ENCODE measurements around the gene TRDMT1. TPM values are rescaled to one million over a fixed set of nuclear protein-coding genes. Genes with fewer than 3 reads are reported as not detected.

TRDMT1 gene
- total and polyA plus RNA-seq, 2 donors (not counting 1 experiment from before 2014, with no cell fraction given) = 3.0 to 20.4 TPM

DNA sequence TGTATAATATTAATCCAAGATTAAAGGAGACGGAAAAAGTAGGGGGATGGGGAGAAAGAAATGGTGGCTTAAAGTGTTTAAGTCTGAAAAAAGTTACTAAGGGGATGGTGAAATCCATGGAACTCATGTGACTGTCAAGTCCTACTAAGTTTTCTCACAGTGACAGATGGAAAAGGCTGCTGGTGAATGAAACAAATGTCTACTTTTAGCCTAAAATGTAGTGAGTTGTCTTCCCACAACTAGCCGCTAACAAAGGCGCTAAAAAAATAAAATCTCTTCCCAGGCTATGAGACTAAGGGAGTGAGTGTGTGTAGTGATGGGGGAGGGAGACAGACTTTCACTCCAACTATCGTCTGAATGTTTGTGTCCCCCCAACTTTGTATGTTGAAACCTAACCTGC lies 39.1 kb upstream of the TRDMT1 start:
- Histone ChIP-seq H4K20me1 (ENCODE audit: control insufficient read depth, insufficient read depth, low read length, poor library complexity, severe bottlenecking) (peaks cover 12% of the 10 kb centered on the region), H3K9me3 (ENCODE audit: control extremely low read depth in 1 of 3, control insufficient read depth in 2 of 3, insufficient read depth in 1 of 3, low read length in 2 of 3) (no peaks in the 10 kb centered on the region), H3K36me3 (replicated peaks in 1 of 2; ENCODE audit: control extremely low read depth in 1 of 2, control insufficient read depth in 1 of 2, extremely low read depth in 1 of 2, insufficient read depth in 2 of 2, low read length in 1 of 2) (peaks cover 14 to 27% of the 10 kb centered on the region in 2 experiments), H3K4me3 (ENCODE audit: control extremely low read depth in 1 of 5, extremely low read depth in 1 of 5, insufficient read depth in 1 of 5, low read depth in 2 of 5, low read length in 4 of 5) (no peak overlapping the region), H3K79me2 (ENCODE audit: control insufficient read depth, insufficient read depth, low read length) (no peaks in the 10 kb centered on the region), H3K27ac (ENCODE audit: low read length in 2 of 2) (no peak overlapping the region), H3K27me3 (replicated peaks in 1 of 4; ENCODE audit: control extremely low read depth in 1 of 4, control insufficient read depth in 3 of 4, insufficient read depth in 4 of 4, low read length in 3 of 4) (no peaks in the 10 kb centered on the region), H3K4me1 (ENCODE audit: control insufficient read depth in 2 of 2, insufficient read depth in 2 of 2, low read length in 2 of 2) (no peaks in the 10 kb centered on the region), H2AFZ (ENCODE audit: insufficient read depth, low read depth, low read length, poor library complexity, severe bottlenecking) (no peak overlapping the region), H3K9ac (ENCODE audit: low read length) (no peak overlapping the region), H3K4me2 (replicated peaks; ENCODE audit: low read depth, low read length, poor library complexity, severe bottlenecking) (no peak overlapping the region)
- no peaks in the 10 kb centered on the region for H3K4me1 Mint-ChIP-seq
- H3K27me3 Mint-ChIP-seq = no peaks in the 10 kb centered on the region
- no peaks in the 10 kb centered on the region for H3K9me3 Mint-ChIP-seq (ENCODE audit: insufficient read depth)
- ChIA-PET POLR2A (interaction anchor here (0.8 kb wide), 1 partner anchor 39 kb away, joined by 4 read pairs; the partner anchor contains the start of gene TRDMT1), CTCF (interaction anchor here (1.1 kb wide), 1 partner anchor 9 kb away, joined by 6 read pairs; no protein-coding TSS in a partner anchor)
- TF ChIP-seq, protein P1, sequence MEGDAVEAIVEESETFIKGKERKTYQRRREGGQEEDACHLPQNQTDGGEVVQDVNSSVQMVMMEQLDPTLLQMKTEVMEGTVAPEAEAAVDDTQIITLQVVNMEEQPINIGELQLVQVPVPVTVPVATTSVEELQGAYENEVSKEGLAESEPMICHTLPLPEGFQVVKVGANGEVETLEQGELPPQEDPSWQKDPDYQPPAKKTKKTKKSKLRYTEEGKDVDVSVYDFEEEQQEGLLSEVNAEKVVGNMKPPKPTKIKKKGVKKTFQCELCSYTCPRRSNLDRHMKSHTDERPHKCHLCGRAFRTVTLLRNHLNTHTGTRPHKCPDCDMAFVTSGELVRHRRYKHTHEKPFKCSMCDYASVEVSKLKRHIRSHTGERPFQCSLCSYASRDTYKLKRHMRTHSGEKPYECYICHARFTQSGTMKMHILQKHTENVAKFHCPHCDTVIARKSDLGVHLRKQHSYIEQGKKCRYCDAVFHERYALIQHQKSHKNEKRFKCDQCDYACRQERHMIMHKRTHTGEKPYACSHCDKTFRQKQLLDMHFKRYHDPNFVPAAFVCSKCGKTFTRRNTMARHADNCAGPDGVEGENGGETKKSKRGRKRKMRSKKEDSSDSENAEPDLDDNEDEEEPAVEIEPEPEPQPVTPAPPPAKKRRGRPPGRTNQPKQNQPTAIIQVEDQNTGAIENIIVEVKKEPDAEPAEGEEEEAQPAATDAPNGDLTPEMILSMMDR (IDR thresholded peaks at IDR 0.05) = no peak
- no peak for TF ChIP-seq EZH2 (IDR thresholded peaks at IDR 0.05; ENCODE audit: borderline replicate concordance, insufficient read depth, low read depth, low read length, poor library complexity, severe bottlenecking)
- intact Hi-C loops (cut with micrococcal nuclease) = no loop called here
- DNase-seq (no peak), ATAC-seq (ENCODE audit: low read depth) (no peak)
- no peak overlapping the region for H3K4me3 Mint-ChIP-seq
- H3K27ac Mint-ChIP-seq = no peak overlapping the region
- 100% methylated on average over 1 of the region's 4 CpGs for WGBS (ENCODE audit: insufficient coverage)

- no peak for TF ChIP-seq EZH2 (IDR thresholded peaks at IDR 0.05; ENCODE audit: borderline replicate concordance, insufficient read depth, low read depth, low read length, poor library complexity, severe bottlenecking)
- TF ChIP-seq, protein P1 (IDR thresholded peaks at IDR 0.05) = no peak
- H3K27ac ChIP-seq (ENCODE audit: low read length in 2 of 2) = no peak overlapping the region
- H3K36me3 ChIP-seq (replicated peaks in 1 of 2; ENCODE audit: control extremely low read depth in 1 of 2, control insufficient read depth in 1 of 2, extremely low read depth in 1 of 2, insufficient read depth in 2 of 2, low read length in 1 of 2) = peaks cover 15 to 32% of the 10 kb centered on the region in 2 experiments
- no peak overlapping the region for H2AFZ ChIP-seq (ENCODE audit: insufficient read depth, low read depth, low read length, poor library complexity, severe bottlenecking)
- H3K4me1 ChIP-seq (ENCODE audit: control insufficient read depth in 2 of 2, insufficient read depth in 2 of 2, low read length in 2 of 2) = no peaks in the 10 kb centered on the region
- H4K20me1 ChIP-seq (ENCODE audit: control insufficient read depth, insufficient read depth, low read length, poor library complexity, severe bottlenecking) = peaks cover 17% of the 10 kb centered on the region
- intact Hi-C loops (cut with micrococcal nuclease) = no loop called here
- no peaks in the 10 kb centered on the region for H3K27me3 ChIP-seq (replicated peaks in 1 of 4; ENCODE audit: control extremely low read depth in 1 of 4, control insufficient read depth in 3 of 4, insufficient read depth in 4 of 4, low read length in 3 of 4)
- no peaks in the 10 kb centered on the region for H3K4me1 Mint-ChIP-seq
- H3K9me3 Mint-ChIP-seq (ENCODE audit: insufficient read depth) = no peaks in the 10 kb centered on the region
- no peak overlapping the region for H3K4me3 ChIP-seq (ENCODE audit: control extremely low read depth in 1 of 5, extremely low read depth in 1 of 5, insufficient read depth in 1 of 5, low read depth in 2 of 5, low read length in 4 of 5)
- POLR2A ChIA-PET = interaction anchor here (0.8 kb wide), 1 partner anchor 38 kb away, joined by 4 read pairs; the partner anchor contains the start of gene TRDMT1
- H3K4me3 Mint-ChIP-seq = no peak overlapping the region
- WGBS (ENCODE audit: insufficient coverage) = no CpG with 5 or more reads among the region's 2 CpGs
- no peak for ATAC-seq (ENCODE audit: low read depth)
- no peaks in the 10 kb centered on the region for H3K9me3 ChIP-seq (ENCODE audit: control extremely low read depth in 1 of 3, control insufficient read depth in 2 of 3, insufficient read depth in 1 of 3, low read length in 2 of 3)
- CTCF ChIA-PET = interaction anchor here (1.1 kb wide), 1 partner anchor 9 kb away, joined by 6 read pairs; no protein-coding TSS in a partner anchor
- no peak for DNase-seq
- H3K27ac Mint-ChIP-seq = no peak overlapping the region
- no peaks in the 10 kb centered on the region for H3K27me3 Mint-ChIP-seq
- H3K4me2 ChIP-seq (replicated peaks; ENCODE audit: low read depth, low read length, poor library complexity, severe bottlenecking) = no peak overlapping the region
- no peak overlapping the region for H3K9ac ChIP-seq (ENCODE audit: low read length)
- no peaks in the 10 kb centered on the region for H3K79me2 ChIP-seq (ENCODE audit: control insufficient read depth, insufficient read depth, low read length)
These were observed 38.6 kb upstream of the TRDMT1 start for GRCh38 chr10:17240096-17240495.

Data from B cell (primary cell).